ENCODE data around the gene SORCS1.

Gene SORCS1

DNA sequence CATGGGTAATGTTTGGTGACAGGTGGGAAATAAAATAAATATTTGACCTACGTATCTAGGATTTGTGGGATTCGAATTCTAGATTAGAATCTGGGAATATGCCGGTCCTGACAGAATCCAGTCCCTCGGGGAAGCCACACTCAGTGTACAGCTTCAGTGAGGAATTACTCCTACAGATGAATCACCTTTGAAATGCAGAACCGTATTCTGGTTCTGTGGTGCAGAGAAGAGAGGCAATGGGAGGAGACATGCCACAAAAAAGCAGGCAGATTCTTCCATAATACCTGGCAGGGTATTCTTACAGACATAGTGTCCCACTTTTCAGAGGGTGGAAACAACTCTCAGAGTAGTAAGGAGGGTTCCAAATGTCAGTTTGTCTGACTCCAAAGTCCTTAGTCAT, 286.9 kb downstream of the SORCS1 start:
- Histone ChIP-seq H3K9ac (ENCODE audit: low read depth, low read length) (no peak overlapping the region), H3K36me3 (ENCODE audit: control insufficient read depth, insufficient read depth, low read length) (no peaks in the 10 kb centered on the region), H3K9me3 (ENCODE audit: control insufficient read depth, insufficient read depth, low read length) (no peaks in the 10 kb centered on the region; the same call in 1 of the 2 replicates), H3K27me3 (ENCODE audit: control insufficient read depth, insufficient read depth, low read length) (no peaks in the 10 kb centered on the region), H3K27ac (ENCODE audit: low read depth, low read length) (no peak overlapping the region), H3K4me1 (ENCODE audit: control insufficient read depth, insufficient read depth, low read length) (0 out of 2 replicates have a peak, but pooled peaks cover 3% of the 10 kb centered on the region), H3K4me3 (ENCODE audit: low read depth, low read length) (no peak overlapping the region)

DNA sequence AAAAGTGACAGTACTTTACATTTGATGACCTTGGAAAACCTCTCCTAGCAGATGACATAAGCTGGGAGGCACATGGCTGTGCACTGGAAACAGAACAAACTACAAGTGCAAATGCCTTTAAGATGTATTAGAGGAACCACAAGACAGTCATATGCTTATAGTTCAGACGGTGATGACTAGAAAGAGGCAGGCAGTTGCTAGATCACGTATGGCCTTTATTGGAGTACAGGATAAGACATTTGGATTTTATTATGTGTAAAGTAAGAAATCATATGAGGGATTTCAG, 290.0 kb downstream of the SORCS1 start:
- Histone ChIP-seq H3K36me3 (ENCODE audit: control insufficient read depth, insufficient read depth, low read length) (no peaks in the 10 kb centered on the region), H3K27ac (ENCODE audit: low read depth, low read length) (no peak overlapping the region), H3K27me3 (ENCODE audit: control insufficient read depth, insufficient read depth, low read length) (no peaks in the 10 kb centered on the region), H3K4me3 (ENCODE audit: low read depth, low read length) (no peak overlapping the region), H3K4me1 (ENCODE audit: control insufficient read depth, insufficient read depth, low read length) (0 out of 2 replicates have a peak, but pooled peaks cover 3% of the 10 kb centered on the region), H3K9ac (ENCODE audit: low read depth, low read length) (no peak overlapping the region), H3K9me3 (ENCODE audit: control insufficient read depth, insufficient read depth, low read length) (no peaks in the 10 kb centered on the region; the same call in 1 of the 2 replicates)

DNA sequence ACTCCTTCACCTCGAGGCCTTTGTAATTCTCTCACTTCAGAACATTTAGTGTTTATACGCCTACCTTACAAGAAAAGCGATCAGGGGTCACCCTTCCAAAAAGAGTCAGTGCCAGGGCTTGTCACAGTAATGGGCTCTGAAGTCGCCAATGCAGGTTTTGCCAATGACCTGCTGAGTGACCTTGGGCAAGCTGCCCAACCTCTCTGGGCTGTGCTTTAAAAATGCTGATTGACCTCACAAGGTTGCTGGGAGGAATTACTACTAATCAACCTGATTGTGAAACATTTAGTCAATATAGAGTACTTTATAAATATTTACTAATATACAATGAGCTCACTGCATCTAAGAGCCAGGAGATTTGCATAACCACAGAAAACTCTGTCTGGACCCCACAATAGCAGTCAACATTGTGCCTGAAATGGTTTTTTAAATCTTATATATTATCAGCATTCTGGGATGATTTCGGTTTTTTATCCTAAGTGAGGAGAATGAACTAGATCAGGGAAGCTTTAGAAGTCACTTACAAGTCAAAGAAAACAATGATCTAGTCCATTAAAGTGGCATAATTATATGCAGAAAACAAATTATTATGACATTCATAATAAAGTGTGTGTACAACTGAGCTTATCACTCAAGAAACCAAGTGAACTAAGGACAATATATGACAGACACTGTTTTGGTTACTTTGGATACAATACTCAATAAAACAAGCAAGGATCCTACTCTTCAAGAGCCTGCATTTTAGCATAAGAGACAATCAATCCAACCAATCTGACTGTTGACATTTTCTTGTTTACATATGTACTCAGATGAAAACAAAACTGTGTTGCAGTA, 290.5 kb downstream of the SORCS1 start:
- Histone ChIP-seq H3K4me1 (ENCODE audit: control insufficient read depth, insufficient read depth, low read length) (0 out of 2 replicates have a peak, but pooled peaks cover 3% of the 10 kb centered on the region), H3K27me3 (ENCODE audit: control insufficient read depth, insufficient read depth, low read length) (no peaks in the 10 kb centered on the region), H3K9ac (ENCODE audit: low read depth, low read length) (no peak overlapping the region), H3K36me3 (ENCODE audit: control insufficient read depth, insufficient read depth, low read length) (no peaks in the 10 kb centered on the region), H3K27ac (ENCODE audit: low read depth, low read length) (no peak overlapping the region), H3K9me3 (ENCODE audit: control insufficient read depth, insufficient read depth, low read length) (no peaks in the 10 kb centered on the region; the same call in 1 of the 2 replicates), H3K4me3 (ENCODE audit: low read depth, low read length) (no peak overlapping the region)

DNA sequence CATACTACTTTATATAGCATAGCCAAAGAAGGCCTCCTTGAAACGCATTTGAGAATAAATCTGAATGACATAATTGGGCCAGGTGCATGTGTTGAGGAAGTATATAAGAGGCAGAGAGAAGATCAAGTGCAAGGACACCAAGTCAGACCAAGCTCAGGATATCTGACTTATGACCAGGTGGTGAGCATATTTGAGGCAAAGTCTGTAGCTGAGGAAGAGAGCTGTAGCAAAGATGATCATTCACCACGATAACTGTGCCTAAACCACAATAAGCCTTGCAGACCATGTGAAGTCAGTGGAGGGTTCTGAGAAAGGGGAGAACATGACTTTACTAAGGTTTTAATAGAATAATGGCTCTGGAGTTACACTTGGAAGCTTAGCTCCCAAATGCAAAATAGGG, 292.3 kb downstream of the SORCS1 start:
- Histone ChIP-seq H3K9ac (ENCODE audit: low read depth, low read length) (no peak overlapping the region), H3K9me3 (ENCODE audit: control insufficient read depth, insufficient read depth, low read length) (no peaks in the 10 kb centered on the region; the same call in 1 of the 2 replicates), H3K36me3 (ENCODE audit: control insufficient read depth, insufficient read depth, low read length) (no peaks in the 10 kb centered on the region)

DNA sequence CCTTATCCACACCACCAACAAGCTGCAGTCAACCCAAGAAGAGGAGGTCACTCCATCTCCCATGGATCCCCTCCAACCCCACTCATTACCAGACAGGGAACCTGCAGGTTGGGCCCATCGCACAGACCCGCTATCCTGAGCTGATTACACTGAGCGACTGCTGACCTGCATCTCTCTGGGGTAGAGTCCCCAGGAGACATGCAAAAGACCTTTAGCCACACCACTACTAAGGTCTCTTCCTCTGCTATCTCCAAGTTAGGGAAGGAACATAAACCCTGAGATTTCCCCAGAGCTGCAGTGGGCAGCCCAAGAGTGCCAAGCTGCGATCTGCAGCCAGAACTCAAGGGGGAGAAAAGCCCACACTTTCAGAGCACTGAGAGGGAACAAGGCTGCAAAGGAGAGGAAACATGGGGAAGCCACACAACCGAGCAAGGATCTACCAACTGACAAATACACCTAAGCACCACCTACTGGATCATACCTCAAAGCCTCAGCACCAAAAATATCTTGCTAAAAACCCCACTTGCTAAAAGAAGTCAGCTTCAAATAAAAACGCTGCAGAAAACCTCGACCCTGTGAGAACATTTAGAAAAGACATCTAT, 298.2 kb downstream of the SORCS1 start:
- no peaks in the 10 kb centered on the region for H3K36me3 ChIP-seq (ENCODE audit: control insufficient read depth, insufficient read depth, low read length)
- H3K27me3 ChIP-seq (ENCODE audit: control insufficient read depth, insufficient read depth, low read length): no peaks in the 10 kb centered on the region
- H3K4me1 ChIP-seq (ENCODE audit: control insufficient read depth, insufficient read depth, low read length): no peaks in the 10 kb centered on the region
- H3K9me3 ChIP-seq (ENCODE audit: control insufficient read depth, insufficient read depth, low read length): no peaks in the 10 kb centered on the region
- no peak overlapping the region for H3K9ac ChIP-seq (ENCODE audit: low read depth, low read length)
- no peak overlapping the region for H3K4me3 ChIP-seq (ENCODE audit: low read depth, low read length)
- no peak overlapping the region for H3K27ac ChIP-seq (ENCODE audit: low read depth, low read length)

More for the DNA sequence above, 292.3 kb downstream of the SORCS1 start:
- H3K27me3 ChIP-seq (ENCODE audit: control insufficient read depth, insufficient read depth, low read length): no peaks in the 10 kb centered on the region
- H3K4me1 ChIP-seq (ENCODE audit: control insufficient read depth, insufficient read depth, low read length): no peaks in the 10 kb centered on the region
- H3K27ac ChIP-seq (ENCODE audit: low read depth, low read length): no peak overlapping the region
- no peak overlapping the region for H3K4me3 ChIP-seq (ENCODE audit: low read depth, low read length)

DNA sequence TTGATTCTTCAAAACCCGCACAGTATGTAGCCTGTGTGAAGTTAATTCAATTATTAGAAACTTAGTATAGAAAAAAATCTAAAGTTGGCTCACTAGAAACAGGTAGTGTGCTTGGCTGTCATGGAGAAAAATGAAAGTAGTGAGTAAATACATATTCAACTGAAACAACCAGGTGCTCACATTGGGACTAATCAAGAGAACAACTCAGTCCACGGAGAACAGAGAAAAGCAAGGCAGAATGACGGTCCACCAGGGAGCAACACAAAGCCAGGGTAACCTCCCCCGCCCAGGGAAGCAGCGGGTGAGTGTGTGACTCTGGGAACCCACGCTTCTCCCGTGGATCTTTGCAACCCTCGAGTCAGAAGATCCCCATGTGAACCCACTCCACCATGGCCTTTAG, 300.5 kb downstream of the SORCS1 start:
- Histone ChIP-seq H3K27ac (ENCODE audit: low read depth, low read length) (no peak overlapping the region), H3K4me3 (ENCODE audit: low read depth, low read length) (no peak overlapping the region), H3K9me3 (ENCODE audit: control insufficient read depth, insufficient read depth, low read length) (no peaks in the 10 kb centered on the region), H3K4me1 (ENCODE audit: control insufficient read depth, insufficient read depth, low read length) (no peaks in the 10 kb centered on the region), H3K9ac (ENCODE audit: low read depth, low read length) (no peak overlapping the region), H3K27me3 (ENCODE audit: control insufficient read depth, insufficient read depth, low read length) (no peaks in the 10 kb centered on the region), H3K36me3 (ENCODE audit: control insufficient read depth, insufficient read depth, low read length) (no peaks in the 10 kb centered on the region)

DNA sequence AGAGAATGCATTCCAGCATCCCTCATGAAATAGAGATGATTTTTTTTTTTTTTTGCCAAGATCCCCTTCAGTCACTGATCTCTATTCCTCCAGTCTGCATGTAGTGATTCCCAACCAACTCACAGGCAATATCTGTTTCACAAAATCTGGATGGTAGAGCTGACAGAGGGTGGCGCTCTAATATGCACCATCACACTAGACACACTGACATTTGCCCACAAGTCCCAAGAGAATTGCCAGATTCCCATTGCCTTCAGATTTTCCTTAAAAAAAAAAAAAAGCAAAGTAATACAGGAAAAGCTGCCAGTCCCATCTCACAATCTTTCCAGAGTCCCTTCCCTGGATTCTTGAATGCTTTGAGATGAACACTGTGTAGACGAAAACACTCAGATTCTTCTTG, 301.0 kb downstream of the SORCS1 start:
- H3K9ac ChIP-seq (ENCODE audit: low read depth, low read length): no peak overlapping the region
- H3K4me1 ChIP-seq (ENCODE audit: control insufficient read depth, insufficient read depth, low read length): no peaks in the 10 kb centered on the region
- no peak overlapping the region for H3K27ac ChIP-seq (ENCODE audit: low read depth, low read length)
- H3K4me3 ChIP-seq (ENCODE audit: low read depth, low read length): no peak overlapping the region
- H3K36me3 ChIP-seq (ENCODE audit: control insufficient read depth, insufficient read depth, low read length): no peaks in the 10 kb centered on the region
- H3K27me3 ChIP-seq (ENCODE audit: control insufficient read depth, insufficient read depth, low read length): no peaks in the 10 kb centered on the region
- no peaks in the 10 kb centered on the region for H3K9me3 ChIP-seq (ENCODE audit: control insufficient read depth, insufficient read depth, low read length)

DNA sequence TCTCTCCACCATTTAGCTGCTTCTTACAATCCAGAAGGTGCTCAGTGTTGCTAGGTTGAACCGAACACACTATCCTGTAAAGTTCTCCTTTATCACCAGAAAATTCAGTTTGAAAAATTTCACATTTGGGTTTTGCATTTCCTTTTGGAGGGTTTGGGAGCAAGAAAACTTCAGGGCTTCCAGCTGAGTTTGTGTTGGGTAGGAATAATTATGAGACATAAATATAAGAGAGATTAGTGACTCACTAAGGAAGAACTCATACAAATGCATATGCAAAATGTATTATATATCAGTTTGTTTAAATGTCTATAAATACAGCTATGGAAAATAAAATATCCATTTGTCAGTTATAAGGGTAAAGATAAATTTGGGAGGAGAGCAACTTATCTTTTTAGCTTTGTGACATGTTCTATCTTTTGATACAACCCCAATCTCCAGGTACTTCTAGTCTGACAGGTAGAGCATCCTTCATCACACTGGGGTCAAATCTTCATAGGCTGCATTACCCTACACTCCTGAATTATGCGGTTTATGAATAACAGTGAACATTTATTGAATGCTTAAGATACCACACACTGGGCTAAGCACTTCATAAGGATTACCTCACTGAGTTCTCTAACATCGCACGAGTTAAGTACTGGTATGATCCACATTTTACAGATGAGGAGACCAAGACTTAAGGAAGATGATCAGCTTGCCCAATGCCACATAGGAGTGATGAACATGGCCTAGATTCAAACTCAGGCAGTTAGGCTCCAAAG, 304.4 kb downstream of the SORCS1 start:
- H3K4me3 ChIP-seq (ENCODE audit: low read depth, low read length): no peak overlapping the region
- H3K9ac ChIP-seq (ENCODE audit: low read depth, low read length): no peak overlapping the region
- no peaks in the 10 kb centered on the region for H3K36me3 ChIP-seq (ENCODE audit: control insufficient read depth, insufficient read depth, low read length)

DNA sequence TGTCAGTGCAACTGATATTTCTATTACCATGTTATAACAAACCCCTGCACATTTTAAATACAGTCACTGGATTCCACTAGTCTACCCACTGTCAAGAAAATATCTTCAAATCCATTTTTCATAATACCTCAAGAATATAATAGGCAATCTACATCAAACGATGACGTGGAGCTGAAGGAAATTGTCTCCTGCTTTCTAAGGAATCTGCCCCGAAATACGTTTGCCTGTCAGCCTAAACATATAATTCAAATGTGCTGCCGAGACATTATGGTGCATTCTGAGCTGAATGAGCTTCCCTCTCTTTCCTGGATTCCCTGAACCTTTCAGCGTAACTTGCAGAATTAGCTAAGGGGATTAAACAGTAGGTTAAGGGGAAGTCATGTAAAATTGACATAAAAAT, 306.8 kb downstream of the SORCS1 start:
- Histone ChIP-seq H3K4me3 (ENCODE audit: low read depth, low read length) (no peak overlapping the region), H3K9me3 (ENCODE audit: control insufficient read depth, insufficient read depth, low read length) (no peaks in the 10 kb centered on the region; the same call in 1 of the 2 replicates), H3K27ac (ENCODE audit: low read depth, low read length) (no peak overlapping the region), H3K4me1 (ENCODE audit: control insufficient read depth, insufficient read depth, low read length) (no peaks in the 10 kb centered on the region), H3K27me3 (ENCODE audit: control insufficient read depth, insufficient read depth, low read length) (no peaks in the 10 kb centered on the region), H3K9ac (ENCODE audit: low read depth, low read length) (no peak overlapping the region), H3K36me3 (ENCODE audit: control insufficient read depth, insufficient read depth, low read length) (no peaks in the 10 kb centered on the region)

More for the DNA sequence above, 304.4 kb downstream of the SORCS1 start:
- H3K27ac ChIP-seq (ENCODE audit: low read depth, low read length): no peak overlapping the region
- no peaks in the 10 kb centered on the region for H3K4me1 ChIP-seq (ENCODE audit: control insufficient read depth, insufficient read depth, low read length)
- no peaks in the 10 kb centered on the region for H3K27me3 ChIP-seq (ENCODE audit: control insufficient read depth, insufficient read depth, low read length)
- no peaks in the 10 kb centered on the region for H3K9me3 ChIP-seq (ENCODE audit: control insufficient read depth, insufficient read depth, low read length)

DNA sequence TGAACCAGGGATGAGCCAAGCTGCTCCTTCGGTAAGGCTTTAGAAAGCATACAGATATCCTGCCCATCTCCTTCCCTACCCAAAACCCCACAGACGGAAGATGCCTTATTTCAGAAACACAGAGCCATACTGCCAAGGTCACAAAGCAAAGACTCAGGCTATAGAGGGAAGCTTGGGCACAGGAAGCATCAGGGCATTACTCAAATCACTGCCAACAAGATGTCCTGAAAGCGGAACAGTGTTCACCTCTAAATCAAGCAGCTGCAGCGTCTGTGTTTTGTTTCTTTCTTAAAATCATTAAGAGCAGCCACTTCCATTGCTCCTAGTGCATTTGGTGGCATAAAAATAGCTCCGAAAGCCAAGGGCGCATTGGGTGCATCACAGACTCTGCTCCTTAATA, 307.3 kb downstream of the SORCS1 start:
- no peaks in the 10 kb centered on the region for H3K27me3 ChIP-seq (ENCODE audit: control insufficient read depth, insufficient read depth, low read length)
- H3K27ac ChIP-seq (ENCODE audit: low read depth, low read length): no peak overlapping the region
- H3K36me3 ChIP-seq (ENCODE audit: control insufficient read depth, insufficient read depth, low read length): no peaks in the 10 kb centered on the region
- no peak overlapping the region for H3K9ac ChIP-seq (ENCODE audit: low read depth, low read length)
- H3K4me1 ChIP-seq (ENCODE audit: control insufficient read depth, insufficient read depth, low read length): no peaks in the 10 kb centered on the region
- H3K9me3 ChIP-seq (ENCODE audit: control insufficient read depth, insufficient read depth, low read length): no peaks in the 10 kb centered on the region; the same call in 1 of the 2 replicates
- H3K4me3 ChIP-seq (ENCODE audit: low read depth, low read length): no peak overlapping the region
